ENCODE measurements around the gene DDC. TPM values are rescaled to one million over a fixed set of nuclear protein-coding genes. Genes with fewer than 3 reads are reported as not detected.

The DDC gene
- total RNA-seq, 1 donor from 2014 or later, result 37.3 TPM

DNA sequence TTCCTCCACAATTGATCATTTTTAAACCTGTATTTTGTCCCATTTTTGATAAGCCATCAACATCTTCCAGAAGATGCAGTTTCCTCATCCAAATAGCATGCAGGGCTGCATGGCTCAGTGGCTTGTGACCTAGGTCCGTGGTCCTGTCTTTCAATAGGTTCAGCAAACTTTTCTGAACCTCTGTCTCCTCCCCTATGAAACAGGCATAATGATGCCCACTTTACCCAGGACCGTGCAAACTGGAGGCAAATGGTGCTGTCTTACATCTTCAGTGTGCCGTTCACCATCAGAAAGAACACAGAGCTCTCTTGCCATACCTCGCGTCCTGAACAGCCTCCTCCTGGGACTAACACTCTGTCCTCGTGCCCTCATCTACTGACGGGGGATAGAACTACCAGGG is 92.8 kb downstream of the DDC start:
- Mint-ChIP-seq H3K27ac (no peak overlapping the region), H3K27me3 (peaks cover 28% of the 10 kb centered on the region), H3K4me3 (ENCODE audit: low read depth) (no peak overlapping the region), H3K4me1 (ENCODE audit: low read depth) (peaks cover 21% of the 10 kb centered on the region), H3K36me3 (ENCODE audit: insufficient read depth) (no peaks in the 10 kb centered on the region), H3K9me3 (ENCODE audit: low read depth) (no peaks in the 10 kb centered on the region)
- DNase-seq (ENCODE audit: low spot score, unreplicated experiment), result no peak
- no peak for TF ChIP-seq CTCF (IDR thresholded peaks at IDR 0.05; ENCODE audit: unreplicated experiment)

DNA sequence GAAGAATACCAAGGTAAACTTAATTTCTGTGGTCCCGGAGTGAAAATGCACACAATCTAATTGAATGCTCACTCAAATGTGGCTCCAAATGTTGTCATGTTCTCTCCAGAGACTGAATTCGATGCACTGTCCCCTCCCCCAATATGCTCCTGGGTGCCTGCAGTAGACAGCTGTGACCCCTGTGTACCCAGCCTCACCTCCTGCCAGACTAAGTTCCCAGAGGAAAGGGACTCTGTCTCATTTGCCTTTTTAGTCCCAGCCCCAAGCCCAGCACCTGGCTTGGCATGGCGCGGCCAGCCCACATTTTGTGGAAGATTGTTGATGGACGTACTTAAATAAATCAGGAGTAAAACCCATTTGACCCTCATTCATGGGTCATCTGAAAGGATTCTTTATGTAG is 93.2 kb downstream of the DDC start:
- TF ChIP-seq CTCF (IDR thresholded peaks at IDR 0.05; ENCODE audit: unreplicated experiment), result no peak

DNA sequence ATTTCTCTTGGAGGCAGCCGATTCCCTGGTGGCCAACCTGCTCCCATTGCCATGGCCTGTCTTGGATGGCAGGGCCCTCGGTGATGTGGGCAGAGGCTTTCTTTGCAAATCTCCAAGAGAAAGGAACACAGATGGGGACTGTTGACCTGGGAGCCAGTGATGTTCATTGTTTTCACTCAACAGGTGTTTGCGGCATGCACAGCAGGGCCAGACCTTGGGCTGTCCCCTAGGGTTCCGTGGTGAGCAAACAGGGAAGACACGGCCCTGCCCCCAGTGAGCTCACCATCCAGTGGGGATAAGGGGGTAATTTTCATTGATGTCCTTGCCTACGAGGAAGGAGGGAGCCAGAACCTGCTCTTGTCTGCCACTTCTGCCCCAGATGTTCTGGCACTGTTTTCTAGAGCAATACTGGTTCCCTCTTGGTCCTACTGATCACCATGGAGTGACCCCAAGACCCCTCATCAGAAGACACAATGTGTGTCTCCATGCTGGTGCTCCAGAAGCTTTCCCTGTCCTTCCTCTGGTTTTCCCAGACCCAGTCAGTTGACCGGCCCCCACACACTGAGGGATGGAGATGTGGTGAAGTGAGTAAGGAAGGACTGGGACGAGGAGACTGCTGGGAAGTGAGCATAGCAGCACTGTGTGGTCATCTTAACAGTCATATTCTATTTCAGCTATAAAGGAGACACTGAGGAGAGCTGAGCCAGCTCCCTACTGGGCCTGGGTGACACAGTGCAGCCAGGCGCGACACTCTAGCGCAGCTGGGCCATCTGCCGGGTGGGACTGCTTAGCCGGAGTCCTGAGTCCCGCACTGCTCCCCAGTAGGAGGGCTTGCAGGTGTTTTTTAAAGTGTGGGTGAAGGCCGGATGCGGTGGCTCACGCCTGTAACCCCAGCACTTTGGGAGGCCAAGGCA is 94.7 kb downstream of the DDC start:
- no peaks in the 10 kb centered on the region for H3K36me3 Mint-ChIP-seq (ENCODE audit: insufficient read depth)
- peaks cover 3% of the 10 kb centered on the region for H3K4me1 Mint-ChIP-seq (ENCODE audit: low read depth)
- DNase-seq (ENCODE audit: low spot score, unreplicated experiment), result no peak
- H3K27me3 Mint-ChIP-seq, result peaks cover 37% of the 10 kb centered on the region
- H3K9me3 Mint-ChIP-seq (ENCODE audit: low read depth), result no peaks in the 10 kb centered on the region
- no peak for TF ChIP-seq CTCF (IDR thresholded peaks at IDR 0.05; ENCODE audit: unreplicated experiment)
- H3K27ac Mint-ChIP-seq, result no peak overlapping the region
- H3K4me3 Mint-ChIP-seq (ENCODE audit: low read depth), result no peak overlapping the region

More for the DNA sequence above, 93.2 kb downstream of the DDC start:
- Mint-ChIP-seq H3K36me3 (ENCODE audit: insufficient read depth) (no peaks in the 10 kb centered on the region), H3K4me3 (ENCODE audit: low read depth) (no peak overlapping the region), H3K4me1 (ENCODE audit: low read depth) (peaks cover 17% of the 10 kb centered on the region), H3K27me3 (peaks cover 33% of the 10 kb centered on the region), H3K27ac (no peak overlapping the region), H3K9me3 (ENCODE audit: low read depth) (no peaks in the 10 kb centered on the region)
- no peak for DNase-seq (ENCODE audit: low spot score, unreplicated experiment)

GRCh38 chr7:50469181-50469580 is 96.0 kb downstream of the DDC start:
- Mint-ChIP-seq H3K4me1 (ENCODE audit: low read depth) (no peaks in the 10 kb centered on the region), H3K27ac (no peak overlapping the region), H3K9me3 (ENCODE audit: low read depth) (no peaks in the 10 kb centered on the region), H3K27me3 (peaks cover 34% of the 10 kb centered on the region), H3K4me3 (ENCODE audit: low read depth) (no peak overlapping the region), H3K36me3 (ENCODE audit: insufficient read depth) (no peaks in the 10 kb centered on the region)
- no peak for TF ChIP-seq CTCF (IDR thresholded peaks at IDR 0.05; ENCODE audit: unreplicated experiment)
- no peak for DNase-seq (ENCODE audit: low spot score, unreplicated experiment)

- Mint-ChIP-seq H3K9me3 (ENCODE audit: low read depth) (no peaks in the 10 kb centered on the region), H3K4me1 (ENCODE audit: low read depth) (no peaks in the 10 kb centered on the region), H3K4me3 (ENCODE audit: low read depth) (no peak overlapping the region), H3K27me3 (peaks cover 25% of the 10 kb centered on the region), H3K36me3 (ENCODE audit: insufficient read depth) (no peaks in the 10 kb centered on the region), H3K27ac (no peak overlapping the region)
- peak; percentile 93 for TF ChIP-seq CTCF (IDR thresholded peaks at IDR 0.05; ENCODE audit: unreplicated experiment)
- DNase-seq (ENCODE audit: low spot score, unreplicated experiment), result peak; percentile 63
These were observed 97.2 kb downstream of the DDC start for GRCh38 chr7:50467817-50468610.

Measured in progenitor cell of endocrine pancreas (in vitro differentiated cells).